Inflammatory macrophage treated with lipopolysaccharide for 1 hour (primary cell): ENCODE results near the gene FMO3.

Source experiments
- DNase-seq, 2 donors: peaks; one replicate each; pipeline ENCODE4 v3.0.0-alpha.2; 2020 to 2022

Gene FMO3

DNA sequence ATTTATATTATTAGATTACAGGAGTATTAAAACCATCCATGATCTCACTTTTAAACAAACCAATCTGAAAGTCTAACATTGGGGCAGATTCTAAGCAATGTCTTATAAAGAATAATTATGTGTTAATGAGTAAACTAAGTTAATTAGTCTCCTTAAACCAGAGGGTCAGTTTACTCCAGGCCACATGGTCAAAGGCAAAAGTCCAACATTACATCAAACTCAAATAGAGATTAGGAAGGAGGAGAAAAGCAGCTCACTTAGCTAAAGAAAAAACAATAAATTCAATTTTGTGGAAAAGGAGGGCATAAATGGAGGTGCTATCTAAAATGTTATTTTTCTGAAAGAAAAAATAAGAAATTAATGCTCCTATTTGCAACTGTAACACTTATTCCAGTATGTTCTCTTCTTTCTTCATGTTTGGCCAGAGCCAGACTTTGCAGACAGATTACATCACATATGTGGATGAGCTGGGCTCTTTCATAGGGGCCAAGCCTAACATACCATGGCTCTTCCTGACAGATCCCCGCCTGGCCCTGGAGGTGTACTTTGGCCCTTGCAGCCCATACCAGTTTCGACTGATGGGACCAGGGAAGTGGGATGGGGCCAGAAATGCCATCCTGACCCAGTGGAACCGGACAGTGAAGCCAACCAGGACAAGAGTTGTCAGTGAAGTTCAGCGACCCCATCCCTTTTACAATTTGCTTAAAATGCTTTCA is 70.1 kb downstream of the FMO3 start:
- DNase-seq = no peak

DNA sequence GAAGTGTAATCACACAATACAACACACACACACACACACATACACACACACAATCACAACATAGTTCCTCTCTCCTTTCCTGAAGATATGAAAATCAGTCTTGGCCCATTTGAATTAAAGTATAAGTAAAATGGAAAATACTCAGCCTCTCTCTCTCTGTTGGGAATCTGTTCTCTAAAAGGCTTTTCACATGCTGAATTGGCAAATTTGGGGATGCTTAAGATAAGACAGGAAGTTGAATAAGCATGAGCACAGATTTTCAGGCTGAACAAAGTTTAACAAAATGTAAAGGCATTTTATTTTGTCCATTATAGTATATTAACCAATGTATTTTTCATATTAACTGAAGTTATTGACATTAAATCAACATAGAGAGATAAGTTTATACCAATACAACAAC is 70.7 kb downstream of the FMO3 start:
- DNase-seq = no peak

DNA sequence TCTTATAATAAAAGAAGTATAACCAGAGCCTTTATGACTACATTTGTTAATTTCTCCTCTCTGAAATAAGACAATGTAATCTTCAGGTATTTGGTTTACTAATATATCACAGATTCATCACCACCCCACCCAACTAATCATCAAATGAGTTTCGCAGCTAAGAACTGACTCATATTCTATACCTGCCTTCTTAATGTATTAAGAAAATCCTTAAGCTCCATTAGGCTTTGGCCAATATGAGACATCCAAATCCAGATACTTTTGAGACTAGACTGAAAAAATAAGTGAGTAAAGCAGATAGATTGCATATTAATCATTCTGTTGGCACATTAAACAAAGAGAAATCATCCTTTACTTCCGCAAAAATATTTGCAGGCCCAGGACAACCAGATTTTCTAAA is 75.7 kb downstream of the FMO3 start:
- DNase-seq = no peak
